Sigmoid colon (tissue), 4 donors: ENCODE data around the gene COL4A2.

Source experiments
- EP300 ChIP-seq, 4 donors: sonication (generic); formaldehyde crosslinking; IDR thresholded peaks; one replicate each; pipeline ENCODE4 v1.6.1; 2017; ENCODE audit warnings: antibody characterized with exemption in 4 of 4
- POLR2A ChIP-seq, 2 donors: fragments of 450-650 bp; IDR thresholded peaks; one replicate each; pipeline ENCODE4 v1.6.1; 2016; ENCODE audit warnings: antibody characterized with exemption in 2 of 2, mild to moderate bottlenecking in 2 of 2, moderate library complexity in 2 of 2
- POLR2AphosphoS5 ChIP-seq, 4 donors: sonication (generic); formaldehyde crosslinking; IDR thresholded peaks; one replicate each; pipeline ENCODE4 v1.6.1; 2017; ENCODE audit warnings: antibody characterized with exemption in 4 of 4
- TF ChIP-seq, protein P1 (sequence below), 4 experiments: fragments of 450-650 bp in 3 of 4; fragments of 200-600 bp in 1 of 4; IDR thresholded peaks; one replicate each; pipeline ENCODE4 v1.5.1; 2016 to 2019; ENCODE audit warnings: antibody characterized with exemption in 4 of 4, mild to moderate bottlenecking in 3 of 4, moderate library complexity in 2 of 4

- TF ChIP-seq POLR2A (IDR thresholded peaks at IDR 0.05) (no peak), POLR2AphosphoS5 (IDR thresholded peaks at IDR 0.05) (peak in 2 of 4 donors; percentile 33 to 43), EP300 (IDR thresholded peaks at IDR 0.05) (no peak)
- TF ChIP-seq, protein P1, sequence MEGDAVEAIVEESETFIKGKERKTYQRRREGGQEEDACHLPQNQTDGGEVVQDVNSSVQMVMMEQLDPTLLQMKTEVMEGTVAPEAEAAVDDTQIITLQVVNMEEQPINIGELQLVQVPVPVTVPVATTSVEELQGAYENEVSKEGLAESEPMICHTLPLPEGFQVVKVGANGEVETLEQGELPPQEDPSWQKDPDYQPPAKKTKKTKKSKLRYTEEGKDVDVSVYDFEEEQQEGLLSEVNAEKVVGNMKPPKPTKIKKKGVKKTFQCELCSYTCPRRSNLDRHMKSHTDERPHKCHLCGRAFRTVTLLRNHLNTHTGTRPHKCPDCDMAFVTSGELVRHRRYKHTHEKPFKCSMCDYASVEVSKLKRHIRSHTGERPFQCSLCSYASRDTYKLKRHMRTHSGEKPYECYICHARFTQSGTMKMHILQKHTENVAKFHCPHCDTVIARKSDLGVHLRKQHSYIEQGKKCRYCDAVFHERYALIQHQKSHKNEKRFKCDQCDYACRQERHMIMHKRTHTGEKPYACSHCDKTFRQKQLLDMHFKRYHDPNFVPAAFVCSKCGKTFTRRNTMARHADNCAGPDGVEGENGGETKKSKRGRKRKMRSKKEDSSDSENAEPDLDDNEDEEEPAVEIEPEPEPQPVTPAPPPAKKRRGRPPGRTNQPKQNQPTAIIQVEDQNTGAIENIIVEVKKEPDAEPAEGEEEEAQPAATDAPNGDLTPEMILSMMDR (IDR thresholded peaks at IDR 0.05): no peak
Measured at GRCh38 chr13:110317496-110318195, 10.6 kb downstream of the COL4A2 start.
